ENCODE measurements around the gene ST8SIA5.

- TF ChIP-seq POLR2A (IDR thresholded peaks at IDR 0.05) (no peak), CTCF (IDR thresholded peaks at IDR 0.05 in 8 of 11, conservative IDR thresholded peaks at IDR 0.05 in 3 of 11) (no peak), POLR2AphosphoS5 (IDR thresholded peaks at IDR 0.05) (no peak)
Measured at GRCh38 chr18:46679846-46680598, 76.8 kb downstream of the ST8SIA5 start.
